ENCODE results near the gene PELI2. TPM values are rescaled to one million over a fixed set of nuclear protein-coding genes. Genes with fewer than 3 reads are reported as not detected.

Gene PELI2
- total RNA-seq, 2 experiments from 2014 or later = 2.2 to 3.8 TPM

GRCh38 chr14:56195704-56196103 lies 77.5 kb downstream of the PELI2 start:
- CTCF ChIA-PET = interaction anchor here (1.9 kb wide), 1 partner anchor 26 kb away, joined by 6 read pairs; no protein-coding TSS in a partner anchor
- Mint-ChIP-seq H3K4me1 (peaks cover 24% of the 10 kb centered on the region), H3K27me3 (no peaks in the 10 kb centered on the region), H3K36me3 (ENCODE audit: low read depth) (no peaks in the 10 kb centered on the region), H3K9me3 (ENCODE audit: low read depth) (no peaks in the 10 kb centered on the region), H3K27ac (peak overlapping the region; percentile 59), H3K4me3 (peak overlapping the region; percentile 6)
- peak; percentile 61 for DNase-seq
- POLR2A ChIA-PET = no interaction called here
- intact Hi-C loops (cut with DNase I, micrococcal nuclease) = loop anchor here in 1 of 2 experiments (2.0 kb wide), 1 partner anchor 77 kb away; the partner anchor contains the start of gene PELI2
- ATAC-seq = peak; percentile 83

- Mint-ChIP-seq H3K4me1 (peaks cover 24% of the 10 kb centered on the region), H3K27ac (no peak overlapping the region), H3K27me3 (no peaks in the 10 kb centered on the region), H3K36me3 (ENCODE audit: low read depth) (no peaks in the 10 kb centered on the region), H3K9me3 (ENCODE audit: low read depth) (no peaks in the 10 kb centered on the region), H3K4me3 (no peak overlapping the region)
- intact Hi-C loops (cut with DNase I, micrococcal nuclease) = no loop called here
- DNase-seq (no peak), ATAC-seq (no peak)
- ChIA-PET POLR2A (no interaction called here), CTCF (no interaction called here)
Observed at GRCh38 chr14:56196274-56196673, 78.1 kb downstream of the PELI2 start.

- intact Hi-C loops (cut with DNase I, micrococcal nuclease) = no loop called here
- Mint-ChIP-seq H3K27ac (no peak overlapping the region), H3K9me3 (ENCODE audit: low read depth) (no peaks in the 10 kb centered on the region), H3K36me3 (ENCODE audit: low read depth) (no peaks in the 10 kb centered on the region), H3K27me3 (no peaks in the 10 kb centered on the region), H3K4me3 (no peak overlapping the region), H3K4me1 (peaks cover 28% of the 10 kb centered on the region)
- DNase-seq (no peak), ATAC-seq (no peak)
- ChIA-PET CTCF (no interaction called here), POLR2A (no interaction called here)
Observed at GRCh38 chr14:56197150-56197549, 78.9 kb downstream of the PELI2 start.

GRCh38 chr14:56198438-56198837 lies 80.2 kb downstream of the PELI2 start:
- DNase-seq (no peak), ATAC-seq (no peak)
- ChIA-PET CTCF (no interaction called here), POLR2A (no interaction called here)
- no peaks in the 10 kb centered on the region for H3K9me3 Mint-ChIP-seq (ENCODE audit: low read depth)
- peaks cover 32% of the 10 kb centered on the region for H3K4me1 Mint-ChIP-seq
- no peak overlapping the region for H3K4me3 Mint-ChIP-seq
- intact Hi-C loops (cut with DNase I, micrococcal nuclease) = no loop called here
- H3K27ac Mint-ChIP-seq = no peak overlapping the region
- no peaks in the 10 kb centered on the region for H3K27me3 Mint-ChIP-seq
- no peaks in the 10 kb centered on the region for H3K36me3 Mint-ChIP-seq (ENCODE audit: low read depth)

- ATAC-seq = no peak
- Mint-ChIP-seq H3K4me3 (no peak overlapping the region), H3K36me3 (ENCODE audit: low read depth) (no peaks in the 10 kb centered on the region), H3K4me1 (peaks cover 28% of the 10 kb centered on the region), H3K9me3 (ENCODE audit: low read depth) (no peaks in the 10 kb centered on the region), H3K27me3 (no peaks in the 10 kb centered on the region), H3K27ac (no peak overlapping the region)
- ChIA-PET POLR2A (no interaction called here), CTCF (no interaction called here)
- no peak for DNase-seq
- intact Hi-C loops (cut with DNase I, micrococcal nuclease) = no loop called here
Observed at GRCh38 chr14:56199095-56199981, 81.1 kb downstream of the PELI2 start.

- ATAC-seq (no peak), DNase-seq (no peak)
- intact Hi-C loops (cut with DNase I, micrococcal nuclease) = no loop called here
- ChIA-PET CTCF (no interaction called here), POLR2A (no interaction called here)
- Mint-ChIP-seq H3K9me3 (ENCODE audit: low read depth) (no peaks in the 10 kb centered on the region), H3K27ac (no peak overlapping the region), H3K36me3 (ENCODE audit: low read depth) (no peaks in the 10 kb centered on the region), H3K4me3 (no peak overlapping the region), H3K4me1 (peaks cover 21% of the 10 kb centered on the region), H3K27me3 (no peaks in the 10 kb centered on the region)
Observed at GRCh38 chr14:56199982-56200577, 81.9 kb downstream of the PELI2 start.

GRCh38 chr14:56202256-56202655 lies 84.0 kb downstream of the PELI2 start:
- intact Hi-C loops (cut with DNase I, micrococcal nuclease) = no loop called here
- Mint-ChIP-seq H3K4me1 (peaks cover 8% of the 10 kb centered on the region), H3K27ac (no peak overlapping the region), H3K9me3 (ENCODE audit: low read depth) (no peaks in the 10 kb centered on the region), H3K27me3 (no peaks in the 10 kb centered on the region), H3K4me3 (no peak overlapping the region), H3K36me3 (ENCODE audit: low read depth) (no peaks in the 10 kb centered on the region)
- ChIA-PET CTCF (no interaction called here), POLR2A (no interaction called here)
- DNase-seq = peak; percentile 21
- peak; percentile 70 for ATAC-seq

- Mint-ChIP-seq H3K27ac (no peak overlapping the region), H3K4me1 (peaks cover 8% of the 10 kb centered on the region), H3K4me3 (no peak overlapping the region), H3K9me3 (ENCODE audit: low read depth) (no peaks in the 10 kb centered on the region), H3K36me3 (ENCODE audit: low read depth) (no peaks in the 10 kb centered on the region), H3K27me3 (no peaks in the 10 kb centered on the region)
- intact Hi-C loops (cut with DNase I, micrococcal nuclease) = no loop called here
- ChIA-PET POLR2A (interaction anchor here (0.6 kb wide), 1 partner anchor 10 kb away, joined by 3 read pairs; no protein-coding TSS in a partner anchor), CTCF (no interaction called here)
- DNase-seq = no peak
- ATAC-seq = no peak
Observed at GRCh38 chr14:56205881-56206280, 87.7 kb downstream of the PELI2 start.

- H3K27me3 Mint-ChIP-seq = no peaks in the 10 kb centered on the region
- H3K4me3 Mint-ChIP-seq = no peak overlapping the region
- H3K27ac Mint-ChIP-seq = no peak overlapping the region
- H3K4me1 Mint-ChIP-seq = peaks cover 8% of the 10 kb centered on the region
- POLR2A ChIA-PET = no interaction called here
- intact Hi-C loops (cut with DNase I, micrococcal nuclease) = no loop called here
- ATAC-seq = no peak
- H3K9me3 Mint-ChIP-seq (ENCODE audit: low read depth) = no peaks in the 10 kb centered on the region
- H3K36me3 Mint-ChIP-seq (ENCODE audit: low read depth) = no peaks in the 10 kb centered on the region
- CTCF ChIA-PET = no interaction called here
- no peak for DNase-seq
Observed at GRCh38 chr14:56206596-56206995, 88.4 kb downstream of the PELI2 start.

- H3K9me3 Mint-ChIP-seq (ENCODE audit: low read depth) = no peaks in the 10 kb centered on the region
- no peaks in the 10 kb centered on the region for H3K4me1 Mint-ChIP-seq
- intact Hi-C loops (cut with DNase I, micrococcal nuclease) = no loop called here
- CTCF ChIA-PET = interaction anchor here (1.4 kb wide), 1 partner anchor 21 kb away, joined by 3 read pairs; no protein-coding TSS in a partner anchor
- no peaks in the 10 kb centered on the region for H3K27me3 Mint-ChIP-seq
- H3K36me3 Mint-ChIP-seq (ENCODE audit: low read depth) = no peaks in the 10 kb centered on the region
- DNase-seq (no peak), ATAC-seq (no peak)
- POLR2A ChIA-PET = no interaction called here
- no peak overlapping the region for H3K4me3 Mint-ChIP-seq
- H3K27ac Mint-ChIP-seq = no peak overlapping the region
Observed at GRCh38 chr14:56207626-56208292, 89.5 kb downstream of the PELI2 start.

GRCh38 chr14:56208520-56208919 lies 90.3 kb downstream of the PELI2 start:
- ChIA-PET CTCF (interaction anchor here (1.4 kb wide), 1 partner anchor 22 kb away, joined by 3 read pairs; no protein-coding TSS in a partner anchor), POLR2A (no interaction called here)
- H3K4me3 Mint-ChIP-seq = no peak overlapping the region
- ATAC-seq = no peak
- no peaks in the 10 kb centered on the region for H3K36me3 Mint-ChIP-seq (ENCODE audit: low read depth)
- H3K9me3 Mint-ChIP-seq (ENCODE audit: low read depth) = no peaks in the 10 kb centered on the region
- no peaks in the 10 kb centered on the region for H3K27me3 Mint-ChIP-seq
- intact Hi-C loops (cut with DNase I, micrococcal nuclease) = no loop called here
- no peaks in the 10 kb centered on the region for H3K4me1 Mint-ChIP-seq
- no peak for DNase-seq
- no peak overlapping the region for H3K27ac Mint-ChIP-seq

- ATAC-seq (no peak), DNase-seq (no peak)
- intact Hi-C loops (cut with DNase I, micrococcal nuclease) = no loop called here
- ChIA-PET POLR2A (no interaction called here), CTCF (no interaction called here)
- Mint-ChIP-seq H3K36me3 (ENCODE audit: low read depth) (no peaks in the 10 kb centered on the region), H3K9me3 (ENCODE audit: low read depth) (no peaks in the 10 kb centered on the region), H3K4me3 (no peak overlapping the region), H3K27ac (no peak overlapping the region), H3K27me3 (no peaks in the 10 kb centered on the region), H3K4me1 (peaks cover 11% of the 10 kb centered on the region)
Observed at GRCh38 chr14:56210571-56210970, 92.4 kb downstream of the PELI2 start.

Data from activated CD4-positive, alpha-beta T cell treated with anti-CD3 and anti-CD28 coated beads for 36 hours (primary cell).